NB4 (cell line): ENCODE measurements around the gene ADAMTS2.

ENCODE experiments used
- DNase-seq: peaks from one replicate; pipeline ENCODE4 v3.0.0; 2010; ENCODE audit warnings: low read depth
- H3K4me3 ChIP-seq: one replicate; pipeline ENCODE4 v1.5.1; 2011; ENCODE audit warnings: mild to moderate bottlenecking, low read depth, low read length, moderate library complexity
- CTCF ChIP-seq: IDR thresholded peaks from one replicate; pipeline ENCODE4 v1.5.1; 2012; ENCODE audit warnings: low read depth, low read length
- MAX ChIP-seq: IDR thresholded peaks from 2 replicates; pipeline ENCODE4 v1.6.1; 2011; ENCODE audit warnings: low read depth, low read length
- MYC ChIP-seq: IDR thresholded peaks from 2 replicates; pipeline ENCODE4 v1.6.1; 2011; ENCODE audit warnings: low read depth, low read length
- POLR2A ChIP-seq: IDR thresholded peaks from 2 replicates; pipeline ENCODE4 v1.6.1; 2011; ENCODE audit warnings: mild to moderate bottlenecking; ENCODE audit not compliant: insufficient read length; ENCODE audit errors: extremely low read depth

ADAMTS2 gene

GRCh38 chr5:179313849-179314521, 31.3 kb downstream of the ADAMTS2 start:
- DNase-seq = no peak

GRCh38 chr5:179312557-179313235, 32.6 kb downstream of the ADAMTS2 start:
- DNase-seq = no peak
- H3K4me3 ChIP-seq = no peak overlapping the region
- no peak for TF ChIP-seq MAX
- no peak for TF ChIP-seq CTCF
- no peak for TF ChIP-seq POLR2A
- TF ChIP-seq MYC = no peak

More at GRCh38 chr5:179313849-179314521, 31.3 kb downstream of the ADAMTS2 start:
- no peak for TF ChIP-seq POLR2A
- TF ChIP-seq MAX = no peak
- no peak for TF ChIP-seq CTCF
- TF ChIP-seq MYC = no peak
- no peak overlapping the region for H3K4me3 ChIP-seq

- no peak for TF ChIP-seq MYC
- no peak for TF ChIP-seq CTCF
- TF ChIP-seq MAX = no peak
- no peak for DNase-seq
- no peak overlapping the region for H3K4me3 ChIP-seq
These were observed 33.7 kb downstream of the ADAMTS2 start for GRCh38 chr5:179311581-179311980.

- no peak overlapping the region for H3K4me3 ChIP-seq
- no peak for TF ChIP-seq MAX
- no peak for TF ChIP-seq CTCF
- TF ChIP-seq MYC = no peak
- TF ChIP-seq POLR2A = no peak
- DNase-seq = no peak
These were observed 34.2 kb downstream of the ADAMTS2 start for GRCh38 chr5:179311091-179311470.

- DNase-seq = no peak
- TF ChIP-seq POLR2A (no peak), CTCF (no peak), MAX (no peak), MYC (no peak)
- H3K4me3 ChIP-seq = no peak overlapping the region
These were observed 34.7 kb downstream of the ADAMTS2 start for GRCh38 chr5:179310439-179311090.
